Activated naive CD8-positive, alpha-beta T cell (primary cell): ENCODE data around the gene KIAA2012.
"Not testable (repeated sequence)": the region's sequence is repeated elsewhere in the genome, so short reads cannot be mapped to it uniquely, and the experiment has no call there.

Experiments used
- H3K27ac Mint-ChIP-seq: one replicate; pipeline ENCODE4 v1.8.0; 2021; ENCODE audit warnings: mixed read lengths
- H3K27me3 Mint-ChIP-seq: one replicate; pipeline ENCODE4 v1.8.0; 2021; ENCODE audit warnings: mixed read lengths
- H3K36me3 Mint-ChIP-seq: one replicate; pipeline ENCODE4 v1.8.0; 2021; ENCODE audit warnings: mixed read lengths
- H3K4me1 Mint-ChIP-seq: one replicate; pipeline ENCODE4 v1.8.0; 2021; ENCODE audit warnings: low read depth, mixed read lengths
- H3K4me3 Mint-ChIP-seq: one replicate; pipeline ENCODE4 v1.8.0; 2021; ENCODE audit warnings: mild to moderate bottlenecking, mixed read lengths
- H3K9me3 Mint-ChIP-seq: one replicate; pipeline ENCODE4 v1.8.0; 2021; ENCODE audit warnings: low read depth, mixed read lengths

Gene KIAA2012

DNA sequence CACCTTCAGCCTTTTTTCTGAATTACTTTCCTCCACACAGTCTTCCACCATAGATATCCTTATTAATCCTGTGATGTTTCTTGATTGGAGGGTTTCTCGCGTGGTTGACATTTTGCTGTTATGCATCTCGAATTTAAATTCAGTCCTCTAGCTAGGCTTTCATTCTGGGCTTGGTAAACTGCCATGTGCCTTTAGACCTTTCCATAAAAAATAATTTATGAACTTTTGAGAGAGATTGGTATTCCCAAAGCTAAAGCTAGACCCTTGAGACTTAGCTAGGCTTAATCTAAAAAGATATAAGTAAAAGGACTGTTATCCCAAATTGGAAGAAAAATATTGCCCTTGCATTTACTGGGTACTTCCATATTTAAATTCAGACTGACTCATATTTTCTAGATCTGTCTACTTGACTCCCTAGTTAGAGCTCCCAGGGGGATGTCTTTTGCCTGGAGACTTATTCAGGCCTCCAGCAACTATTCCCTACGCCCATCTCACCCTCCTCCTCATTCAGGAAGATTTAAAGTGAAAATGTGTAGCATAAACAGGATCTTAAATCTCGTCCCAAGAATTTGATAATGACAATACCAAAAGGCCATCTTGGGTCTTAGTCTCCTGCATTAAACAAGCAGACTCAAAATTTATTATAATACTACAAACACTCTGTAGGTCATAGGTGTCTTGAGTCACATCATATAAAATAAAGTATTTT is 60.3 kb downstream of the KIAA2012 start:
- no peaks in the 10 kb centered on the region for H3K4me1 Mint-ChIP-seq
- no peaks in the 10 kb centered on the region for H3K9me3 Mint-ChIP-seq
- no peaks in the 10 kb centered on the region for H3K36me3 Mint-ChIP-seq
- no peak overlapping the region for H3K27ac Mint-ChIP-seq
- H3K4me3 Mint-ChIP-seq, result no peak overlapping the region
- peaks cover 3% of the 10 kb centered on the region for H3K27me3 Mint-ChIP-seq

DNA sequence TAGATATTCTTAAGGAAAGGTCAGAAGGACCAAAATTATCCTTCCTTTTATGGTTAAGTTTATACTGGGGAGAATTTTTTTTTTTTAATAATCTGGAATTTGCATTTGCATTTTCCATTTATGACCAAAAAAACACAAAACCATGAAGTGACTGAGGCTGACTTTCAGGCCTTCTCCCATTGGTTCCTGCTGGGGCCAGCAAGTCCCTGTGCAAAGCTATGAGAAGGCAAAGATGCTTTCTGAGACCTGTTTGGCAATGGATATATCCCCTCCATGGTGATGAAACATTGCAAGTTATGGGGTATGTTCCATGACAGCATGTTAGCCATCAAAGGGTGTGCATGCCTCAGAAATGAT is 60.8 kb downstream of the KIAA2012 start:
- H3K9me3 Mint-ChIP-seq, result no peaks in the 10 kb centered on the region
- no peak overlapping the region for H3K27ac Mint-ChIP-seq
- H3K27me3 Mint-ChIP-seq, result peaks cover 4% of the 10 kb centered on the region
- H3K36me3 Mint-ChIP-seq, result no peaks in the 10 kb centered on the region
- no peak overlapping the region for H3K4me3 Mint-ChIP-seq
- no peaks in the 10 kb centered on the region for H3K4me1 Mint-ChIP-seq

DNA sequence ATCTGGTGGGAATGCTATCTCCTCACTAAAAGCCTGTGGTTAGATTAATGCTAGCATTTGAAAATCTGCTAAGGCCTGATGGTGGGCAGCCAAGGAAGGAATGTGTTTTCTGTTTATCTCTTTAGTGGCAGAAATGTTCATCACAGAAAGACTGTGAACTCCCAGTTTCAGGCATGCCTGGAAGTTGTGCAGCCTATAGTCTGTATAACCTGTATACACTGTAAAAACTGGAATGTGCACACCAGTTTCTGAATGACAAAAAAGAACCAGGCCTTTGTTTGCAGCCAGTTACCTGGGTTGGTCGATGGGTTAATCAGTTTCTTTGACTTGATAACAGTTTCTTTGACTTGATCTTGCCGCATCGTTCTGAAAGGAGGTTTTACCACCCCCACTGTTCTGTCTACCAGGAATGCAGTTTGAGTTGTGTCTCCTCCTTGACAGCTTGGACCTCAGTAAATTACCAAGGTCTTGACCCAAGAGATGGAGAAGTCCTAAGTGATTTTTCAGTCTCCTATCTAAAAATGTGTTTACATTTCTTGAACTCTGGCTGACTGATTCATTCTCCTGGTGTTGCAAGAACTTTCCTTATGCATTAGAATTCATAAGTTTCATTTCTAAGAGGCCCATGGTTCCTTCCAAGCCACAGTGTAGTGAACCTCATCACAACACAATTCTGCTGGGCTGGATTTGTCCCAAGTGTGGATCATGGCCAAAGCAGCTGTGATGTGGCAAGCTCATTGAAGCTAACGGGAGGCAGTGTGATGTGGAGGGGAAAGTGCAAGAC is 62.2 kb downstream of the KIAA2012 start:
- H3K27ac Mint-ChIP-seq, result no peak overlapping the region
- H3K4me1 Mint-ChIP-seq, result no peaks in the 10 kb centered on the region
- H3K4me3 Mint-ChIP-seq, result no peak overlapping the region

DNA sequence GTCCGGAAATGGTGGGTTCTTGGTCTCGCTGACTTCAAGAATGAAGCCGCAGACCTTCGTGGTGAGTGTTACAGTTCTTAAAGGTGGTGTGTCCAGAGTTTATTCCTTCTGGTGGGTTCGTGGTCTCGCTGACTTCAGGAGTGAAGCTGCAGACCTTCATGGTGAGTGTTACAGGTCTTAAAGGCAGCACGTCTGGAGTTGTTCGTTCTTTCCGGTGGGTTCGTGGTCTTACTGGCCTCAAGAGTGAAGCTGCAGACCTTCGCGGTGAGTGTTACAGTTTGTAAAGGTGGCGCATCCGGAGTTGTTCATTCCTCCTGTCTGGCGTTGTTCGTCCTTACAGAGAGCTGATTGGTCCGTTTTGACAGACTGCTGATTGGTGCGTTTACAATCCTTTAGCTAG is 63.0 kb downstream of the KIAA2012 start:
- H3K4me3 Mint-ChIP-seq, H3K27me3 Mint-ChIP-seq: not testable (repeated sequence)

More for the DNA sequence above, 62.2 kb downstream of the KIAA2012 start:
- Mint-ChIP-seq H3K27me3 (peaks cover 4% of the 10 kb centered on the region), H3K36me3 (no peaks in the 10 kb centered on the region), H3K9me3 (no peaks in the 10 kb centered on the region)

DNA sequence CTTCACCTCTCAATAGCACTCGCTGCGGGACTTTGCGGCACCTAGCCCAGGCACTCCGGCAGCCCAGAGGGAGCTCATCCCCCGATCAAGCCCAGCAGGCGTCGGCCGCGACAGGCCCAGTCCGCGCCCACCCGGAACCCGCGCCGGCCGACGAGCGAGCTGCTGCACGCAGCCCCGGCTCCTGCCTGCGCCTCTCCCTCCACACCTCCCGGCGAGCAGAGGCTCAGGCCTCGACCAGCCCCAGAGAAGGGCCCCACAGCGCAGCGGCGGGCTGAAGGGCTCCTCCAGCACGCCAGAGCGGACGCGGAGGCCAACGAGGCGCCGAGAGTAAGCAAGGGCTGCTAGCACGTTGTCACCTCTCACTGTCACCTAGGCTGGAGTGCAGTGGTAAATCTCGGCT is 63.5 kb downstream of the KIAA2012 start:
- Mint-ChIP-seq H3K36me3 (no peaks in the 10 kb centered on the region), H3K4me1 (no peaks in the 10 kb centered on the region), H3K9me3 (no peaks in the 10 kb centered on the region), H3K4me3 (no peak overlapping the region), H3K27me3 (peaks cover 2% of the 10 kb centered on the region), H3K27ac (no peak overlapping the region)

More for the DNA sequence above, 63.0 kb downstream of the KIAA2012 start:
- H3K27ac Mint-ChIP-seq, H3K36me3 Mint-ChIP-seq, H3K4me1 Mint-ChIP-seq, H3K9me3 Mint-ChIP-seq: not testable (repeated sequence)

DNA sequence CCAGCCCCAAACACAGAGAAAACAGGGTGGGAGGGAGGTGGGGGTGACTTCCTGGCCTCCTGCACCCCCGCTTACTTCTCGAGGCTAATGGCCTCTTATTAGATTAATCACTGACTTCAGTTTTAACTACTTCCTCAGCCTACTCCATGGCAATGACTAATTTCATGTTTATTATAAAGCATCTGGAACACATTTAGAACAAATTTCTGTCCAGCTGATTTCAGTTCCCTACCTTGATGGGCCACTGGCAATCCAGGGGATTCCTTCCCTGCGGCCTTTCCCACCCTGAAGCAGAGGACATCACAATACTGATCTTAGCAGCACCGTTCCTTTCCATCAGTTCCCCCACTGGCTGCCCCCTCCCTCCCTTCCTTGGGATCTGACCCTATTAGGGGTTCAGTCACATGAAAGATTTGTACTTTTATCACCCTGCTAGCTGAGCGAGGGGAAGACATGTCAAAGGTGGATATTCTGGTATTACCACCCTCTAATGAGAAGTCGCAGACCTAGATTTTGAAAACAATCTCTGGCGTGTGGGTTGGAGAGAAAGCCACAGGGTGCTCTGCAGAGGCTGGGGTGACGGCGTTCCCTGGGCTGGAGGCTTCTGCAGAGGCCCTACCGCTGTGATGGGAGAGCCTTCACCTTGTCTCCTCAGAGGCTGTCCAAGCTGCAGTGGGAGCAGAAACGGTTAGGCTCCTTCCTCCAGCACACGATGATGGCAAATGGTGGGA is 67.6 kb downstream of the KIAA2012 start:
- Mint-ChIP-seq H3K36me3 (no peaks in the 10 kb centered on the region), H3K27me3 (peaks cover 1% of the 10 kb centered on the region), H3K4me3 (no peak overlapping the region), H3K4me1 (no peaks in the 10 kb centered on the region), H3K27ac (no peak overlapping the region), H3K9me3 (no peaks in the 10 kb centered on the region)

DNA sequence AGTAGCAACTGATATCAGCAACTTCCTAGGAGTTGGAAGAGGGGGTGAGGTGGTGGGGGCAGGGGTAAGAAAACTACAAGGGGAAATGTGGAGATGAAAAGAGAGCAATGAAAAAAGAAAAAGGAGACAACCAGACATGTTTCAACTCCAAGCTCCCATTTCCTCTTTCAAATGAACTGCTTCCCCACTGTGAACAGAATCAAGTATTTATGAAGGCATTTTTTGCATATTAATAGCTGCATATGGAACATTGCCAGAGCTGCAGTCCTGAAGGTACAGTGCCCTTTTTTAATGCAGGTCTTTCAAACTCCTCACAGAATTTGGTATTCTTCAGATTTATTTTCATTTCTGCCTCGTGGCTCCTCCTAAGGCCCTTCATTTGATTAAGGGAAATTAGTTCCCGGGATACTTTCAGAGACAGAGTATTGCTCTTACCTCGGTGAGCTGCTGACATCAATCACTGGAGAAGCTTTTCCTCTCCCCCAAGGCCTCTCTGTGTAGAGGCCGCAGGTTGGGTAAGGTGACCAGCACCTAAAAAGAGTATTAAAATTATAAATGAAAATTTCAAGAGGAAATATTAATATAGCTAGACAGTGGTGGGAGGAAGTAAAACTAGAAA is 68.4 kb downstream of the KIAA2012 start:
- no peak overlapping the region for H3K27ac Mint-ChIP-seq
- H3K9me3 Mint-ChIP-seq, result no peaks in the 10 kb centered on the region
- H3K4me1 Mint-ChIP-seq, result no peaks in the 10 kb centered on the region
- no peaks in the 10 kb centered on the region for H3K36me3 Mint-ChIP-seq
- peaks cover 1% of the 10 kb centered on the region for H3K27me3 Mint-ChIP-seq
- no peak overlapping the region for H3K4me3 Mint-ChIP-seq

DNA sequence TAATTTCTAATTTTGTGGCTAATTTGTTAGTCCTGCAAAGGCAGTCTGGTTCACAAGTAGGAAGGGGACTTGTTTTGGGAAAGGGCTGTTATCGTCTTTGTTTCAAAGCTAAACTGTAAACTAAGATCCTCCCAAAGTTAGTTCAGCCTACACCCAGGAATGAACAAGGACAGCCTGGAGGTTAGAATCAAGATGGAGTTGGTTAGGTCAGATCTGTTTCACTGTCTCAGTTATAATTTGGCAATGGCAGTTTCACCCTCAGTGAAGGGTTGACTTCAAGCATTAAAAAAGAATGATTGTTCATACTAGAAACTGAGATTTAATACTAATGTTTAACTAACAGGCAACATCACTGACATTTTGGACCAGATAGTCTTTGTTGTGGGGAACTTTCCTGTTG is 69.5 kb downstream of the KIAA2012 start:
- Mint-ChIP-seq H3K9me3 (no peaks in the 10 kb centered on the region), H3K36me3 (no peaks in the 10 kb centered on the region), H3K4me1 (no peaks in the 10 kb centered on the region), H3K4me3 (no peak overlapping the region), H3K27ac (no peak overlapping the region), H3K27me3 (peaks cover 1% of the 10 kb centered on the region)

DNA sequence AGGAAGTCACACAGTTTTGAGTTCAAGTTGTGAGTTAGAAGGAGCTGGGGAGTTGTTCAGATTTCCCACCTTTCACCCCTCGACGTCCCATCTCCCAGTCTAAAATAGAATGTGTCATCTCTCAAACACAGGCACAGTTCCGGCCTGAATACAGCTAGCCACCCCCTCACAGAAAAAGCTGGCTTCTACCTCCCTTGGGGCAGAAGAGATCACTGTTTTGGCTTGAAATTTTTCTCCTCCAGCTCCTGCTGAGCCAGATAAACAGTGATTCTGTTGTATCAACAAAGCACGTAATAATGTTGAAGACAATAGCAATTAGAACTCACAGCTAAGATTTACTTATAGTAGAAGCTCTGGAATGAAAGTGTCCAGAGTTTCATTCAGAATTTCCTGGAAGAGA is 74.7 kb downstream of the KIAA2012 start:
- H3K4me1 Mint-ChIP-seq, result no peaks in the 10 kb centered on the region
- no peaks in the 10 kb centered on the region for H3K9me3 Mint-ChIP-seq
- H3K4me3 Mint-ChIP-seq, result no peak overlapping the region
- H3K27ac Mint-ChIP-seq, result no peak overlapping the region
- H3K27me3 Mint-ChIP-seq, result peaks cover 5% of the 10 kb centered on the region
- no peaks in the 10 kb centered on the region for H3K36me3 Mint-ChIP-seq

DNA sequence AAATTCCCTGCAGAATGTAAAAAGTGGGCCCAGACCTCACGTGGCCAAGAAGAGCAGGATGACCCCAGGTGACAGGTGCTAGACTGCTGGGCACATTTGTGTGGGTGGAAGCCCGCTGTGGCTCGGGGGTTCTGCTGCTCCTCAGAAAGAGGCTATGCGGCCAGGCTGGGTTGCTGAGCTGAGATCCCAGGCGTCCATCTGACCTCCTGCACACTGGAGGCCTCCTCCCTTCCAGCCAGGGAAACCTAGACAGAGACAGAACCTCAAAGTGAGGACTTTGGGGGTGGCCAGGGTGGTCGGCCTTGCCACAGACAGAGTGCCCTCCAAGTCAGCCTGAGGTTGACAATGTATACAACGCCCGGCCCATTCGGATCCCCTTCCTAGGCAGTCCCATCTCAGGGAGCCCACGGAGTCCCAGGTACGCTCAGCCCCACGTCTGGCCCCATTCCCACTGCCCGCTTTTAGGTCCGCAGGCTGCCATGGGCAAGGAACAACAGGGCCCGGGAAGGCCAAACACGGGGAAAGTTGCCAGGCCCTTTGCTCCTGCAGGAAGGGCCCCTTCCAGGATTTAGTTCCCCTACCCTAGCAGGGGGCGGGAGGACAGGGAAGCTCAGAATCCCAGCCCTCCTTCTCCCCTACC is 75.6 kb downstream of the KIAA2012 start:
- H3K27ac Mint-ChIP-seq, result no peak overlapping the region
- no peak overlapping the region for H3K4me3 Mint-ChIP-seq
- no peaks in the 10 kb centered on the region for H3K36me3 Mint-ChIP-seq
- H3K27me3 Mint-ChIP-seq, result peaks cover 5% of the 10 kb centered on the region
- H3K4me1 Mint-ChIP-seq, result no peaks in the 10 kb centered on the region
- no peaks in the 10 kb centered on the region for H3K9me3 Mint-ChIP-seq

DNA sequence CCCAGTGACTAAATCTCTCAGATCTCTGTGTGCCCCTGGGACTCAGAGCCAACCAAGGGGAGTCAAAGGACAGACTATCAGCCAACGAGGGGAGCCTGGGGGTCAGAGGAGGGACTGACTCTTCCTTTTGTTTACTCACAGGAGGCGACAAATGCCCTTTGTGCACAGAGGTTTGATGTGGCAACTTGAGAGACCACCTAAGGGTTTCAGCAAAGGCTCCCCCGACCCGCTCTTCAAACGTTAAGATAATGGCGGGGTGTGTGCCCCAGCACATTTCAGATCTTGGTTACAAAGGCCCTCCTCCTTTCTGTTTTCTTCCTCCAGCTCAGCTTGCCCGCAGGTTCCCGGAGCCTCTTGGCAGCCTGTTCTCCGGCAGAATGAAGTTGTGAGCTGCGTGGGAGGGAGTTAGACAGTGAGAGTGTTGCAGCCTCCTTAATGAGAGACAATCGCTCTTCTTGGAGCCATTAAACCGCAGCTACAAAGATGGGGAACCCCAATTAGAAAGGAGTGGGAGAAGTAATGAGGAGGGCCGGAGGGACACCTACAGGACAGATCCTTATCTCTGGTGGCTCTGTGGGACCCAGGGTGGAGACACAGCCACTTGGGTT is 76.2 kb downstream of the KIAA2012 start:
- Mint-ChIP-seq H3K27ac (no peak overlapping the region), H3K27me3 (peaks cover 5% of the 10 kb centered on the region), H3K4me3 (no peak overlapping the region), H3K36me3 (no peaks in the 10 kb centered on the region), H3K9me3 (no peaks in the 10 kb centered on the region), H3K4me1 (no peaks in the 10 kb centered on the region)

DNA sequence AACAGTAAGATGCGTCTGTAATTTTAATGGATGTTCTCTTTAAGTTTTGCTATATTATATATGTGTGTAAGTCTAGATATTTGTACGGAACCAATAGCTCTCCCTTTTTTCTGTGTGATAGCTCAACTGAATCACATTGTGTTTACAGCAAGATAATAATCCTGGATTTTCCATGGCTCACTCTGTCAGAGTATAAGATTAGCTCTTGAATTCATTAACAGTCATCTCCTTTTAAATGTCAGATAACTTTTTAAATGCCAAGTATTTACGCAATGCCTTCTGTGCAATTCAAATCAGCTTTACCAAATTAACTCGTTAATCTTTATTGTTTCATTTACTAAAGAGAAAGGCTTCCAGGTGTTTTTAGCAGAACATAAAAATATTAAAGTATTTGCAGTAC is 76.9 kb downstream of the KIAA2012 start:
- H3K4me1 Mint-ChIP-seq, result no peaks in the 10 kb centered on the region
- H3K27me3 Mint-ChIP-seq, result peaks cover 5% of the 10 kb centered on the region
- no peaks in the 10 kb centered on the region for H3K36me3 Mint-ChIP-seq
- H3K4me3 Mint-ChIP-seq, result no peak overlapping the region
- no peak overlapping the region for H3K27ac Mint-ChIP-seq
- no peaks in the 10 kb centered on the region for H3K9me3 Mint-ChIP-seq

DNA sequence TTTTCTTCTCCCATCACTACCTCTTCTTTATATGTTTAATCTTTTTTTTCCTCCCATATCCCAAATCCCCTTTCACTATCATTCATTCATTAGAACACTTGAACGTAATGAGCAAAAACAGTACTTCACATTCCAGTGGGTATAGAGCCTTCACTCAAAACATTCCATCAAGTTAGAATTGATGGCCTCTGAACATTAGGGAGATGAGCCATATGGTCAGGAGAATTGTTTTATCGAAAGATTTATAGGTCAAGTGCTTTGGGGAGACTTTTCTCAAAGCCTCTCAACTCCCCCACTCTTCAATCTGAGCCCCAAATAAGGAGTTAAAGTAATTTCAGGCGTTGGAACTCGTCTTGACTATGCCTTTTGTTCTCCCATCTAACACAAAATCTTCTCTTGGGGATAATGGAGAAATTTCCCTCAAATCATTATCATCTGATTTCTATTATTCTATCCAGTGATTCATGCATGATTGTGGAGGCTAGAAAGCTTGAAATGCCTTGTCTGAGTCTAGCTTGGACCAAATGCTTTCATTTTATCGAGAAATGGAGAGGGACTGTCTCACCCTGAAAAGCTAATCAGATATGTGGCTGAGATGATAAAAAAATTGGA is 79.2 kb downstream of the KIAA2012 start:
- H3K27ac Mint-ChIP-seq, result no peak overlapping the region
- H3K4me3 Mint-ChIP-seq, result no peak overlapping the region
- H3K36me3 Mint-ChIP-seq, result no peaks in the 10 kb centered on the region
- H3K4me1 Mint-ChIP-seq, result no peaks in the 10 kb centered on the region
- peaks cover 5% of the 10 kb centered on the region for H3K27me3 Mint-ChIP-seq
- no peaks in the 10 kb centered on the region for H3K9me3 Mint-ChIP-seq

DNA sequence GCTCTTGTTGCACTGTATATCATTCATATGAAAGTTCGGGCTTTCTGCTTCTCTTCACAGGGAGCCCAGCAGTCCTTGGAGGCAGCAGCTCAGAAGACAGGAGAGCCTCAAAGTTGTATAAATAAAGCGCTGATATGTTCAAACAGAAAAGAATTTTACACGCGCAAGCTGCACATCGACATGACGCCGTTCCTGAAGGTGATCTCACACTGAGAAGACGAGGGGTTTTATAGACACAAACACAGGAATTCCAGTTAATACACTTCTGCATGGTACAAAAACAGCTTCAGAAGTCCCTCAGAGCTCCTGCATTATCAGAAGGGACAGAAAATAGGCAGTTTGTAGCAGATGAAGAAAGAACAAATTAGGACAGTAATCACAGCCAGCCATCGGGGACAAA is 81.6 kb downstream of the KIAA2012 start:
- Mint-ChIP-seq H3K4me3 (no peak overlapping the region), H3K4me1 (no peaks in the 10 kb centered on the region), H3K27ac (no peak overlapping the region), H3K36me3 (no peaks in the 10 kb centered on the region), H3K9me3 (no peaks in the 10 kb centered on the region), H3K27me3 (no peaks in the 10 kb centered on the region)
